K562 (cell line): ENCODE measurements around the gene DCAF16. TPM values are rescaled to one million over a fixed set of nuclear protein-coding genes. Genes with fewer than 3 reads are reported as not detected.
"Not testable (repeated sequence)": the region's sequence is repeated elsewhere in the genome, so short reads cannot be mapped to it uniquely, and the experiment has no call there.

Source experiments
- ATAC-seq: fragments of 200-7000 bp; cut with Tn5 transposase; 3 replicates; pipeline ENCODE4 v1.9.1; 2020; ENCODE audit warnings: moderate library complexity
- BruUV-seq: library from RNA; stranded (reverse); fragments of 400-500 nt; replicated peaks from 2 replicates; lab custom pipeline; 2021; lab: Mats Ljungman, UMichigan
- CTCF ChIA-PET: fragments of 300-600 bp; formaldehyde crosslinking; extraction: SDS; loops from one replicate; lab custom pipeline; 2021; ENCODE audit warnings: low intra/inter-chr PET ratio; lab: Yijun Ruan, JAX
- POLR2A ChIA-PET: fragments of 300-600, 350-650 bp; sonication (Branson Sonifier 250); formaldehyde crosslinking; extraction: SDS; loops from one replicate; lab custom pipeline; 2021; ENCODE audit warnings: antibody characterized with exemption, inconsistent platforms; lab: Yijun Ruan, JAX
- DNase-seq, 4 experiments: peaks; one replicate each; pipeline versions ENCODE4 v3.0.0 to v3.0.0-alpha.2; 2011 to 2018; ENCODE audit warnings: low spot score in 3 of 4, mixed read lengths in 3 of 4; ENCODE audit errors: extremely low read depth in 1 of 4
- FAIRE-seq: peaks from 2 replicates; lab custom pipeline; 2011; peaks lifted over from hg19 to GRCh38; lab: Jason Lieb, UNC
- H2AFZ ChIP-seq: 2 replicates; pipeline ENCODE4 v1.6.0; 2011; ENCODE audit warnings: low read depth, low read length, control low read depth, inconsistent platforms
- H3K27ac ChIP-seq: fragments of 200-600 bp; 3 replicates; pipeline ENCODE4 v1.8.0; 2011; ENCODE audit warnings: low read depth, mild to moderate bottlenecking, control low read depth, inconsistent platforms, low read length, moderate library complexity, mixed read lengths; ENCODE audit errors: extremely low read depth
- H3K27me3 ChIP-seq, 2 experiments: fragments of 300-600 bp in 1 of 2; 2 replicates in 1 of 2; 3 replicates in 1 of 2; pipeline versions ENCODE4 v1.6.0 to v1.8.0; 2011; ENCODE audit warnings: inconsistent platforms in 2 of 2, low read length in 2 of 2, mild to moderate bottlenecking in 1 of 2, mixed read lengths in 1 of 2, moderate library complexity in 1 of 2; ENCODE audit not compliant: control insufficient read depth in 2 of 2, insufficient read depth in 2 of 2
- H3K36me3 ChIP-seq: fragments of 300-600 bp; 3 replicates; pipeline ENCODE4 v1.8.0; 2011; ENCODE audit warnings: mild to moderate bottlenecking, low read length, inconsistent platforms; ENCODE audit not compliant: control insufficient read depth, insufficient read depth
- H3K4me1 ChIP-seq, 2 experiments: fragments of 200-600 bp in 1 of 2; replicated peaks in 1 of 2; 2 replicates in 1 of 2; 3 replicates in 1 of 2; pipeline versions ENCODE4 v1.5.1 to v1.8.0; 2011; ENCODE audit warnings: inconsistent platforms in 2 of 2, low read length in 2 of 2, mild to moderate bottlenecking in 1 of 2, mixed read lengths in 1 of 2, moderate library complexity in 1 of 2; ENCODE audit not compliant: control insufficient read depth in 2 of 2, insufficient read depth in 2 of 2
- H3K4me2 ChIP-seq: 2 replicates; pipeline ENCODE4 v1.6.1; 2011; ENCODE audit warnings: low read length, control low read depth, inconsistent platforms, mixed read lengths; ENCODE audit not compliant: insufficient read depth
- H3K4me3 ChIP-seq: fragments of 200-600 bp; sonication (generic), shearing (Covaris generic); 2 replicates; pipeline ENCODE4 v1.5.1; 2016; ENCODE audit warnings: control low read depth, inconsistent platforms
- H3K79me2 ChIP-seq: fragments of 200-600 bp; 3 replicates; pipeline ENCODE4 v1.8.0; 2011; ENCODE audit warnings: low read length, inconsistent platforms; ENCODE audit not compliant: control insufficient read depth, insufficient read depth
- H3K9ac ChIP-seq, 2 experiments: 2 replicates each; pipeline versions ENCODE4 v1.6.0 to v1.6.1; 2011; ENCODE audit warnings: low read depth in 2 of 2, low read length in 2 of 2, control low read depth in 1 of 2, inconsistent platforms in 1 of 2, mild to moderate bottlenecking in 1 of 2, mixed read lengths in 1 of 2; ENCODE audit not compliant: insufficient read depth in 1 of 2
- H3K9me1 ChIP-seq: one replicate; pipeline ENCODE4 v1.6.0; 2011; ENCODE audit warnings: inconsistent platforms, mild to moderate bottlenecking, low read length, moderate library complexity; ENCODE audit not compliant: control insufficient read depth, insufficient read depth
- H3K9me3 ChIP-seq: replicated peaks from 2 replicates; pipeline ENCODE4 v1.5.1; 2011; ENCODE audit warnings: low read depth, low read length, inconsistent platforms; ENCODE audit not compliant: control insufficient read depth, insufficient read depth
- H4K20me1 ChIP-seq: replicated peaks from 2 replicates; pipeline ENCODE4 v1.6.1; 2011; ENCODE audit warnings: low read length, inconsistent platforms, mixed read lengths; ENCODE audit not compliant: control insufficient read depth, insufficient read depth
- SUPT5H ChIP-seq: fragments of 450-650 bp; IDR thresholded peaks from 2 replicates; pipeline ENCODE4 v1.6.1; 2016
- WGBS: fragments of 100-300 bp; shearing (Covaris generic); methylation state at CpG from one replicate; pipeline ENCODE4 v1.1.6; 2016; ENCODE audit warnings: low coverage, mixed read lengths; ENCODE audit not compliant: insufficient coverage; ENCODE audit errors: missing lambda C conversion rate; 5-methylcytosine and 5-hydroxymethylcytosine counted together
- in situ Hi-C: fragments of 300-500 bp; cut with MboI; formaldehyde crosslinking; loops from 4 replicates; pipeline ENCODE4 v1.15.0; 2018; ENCODE audit warnings: inconsistent platforms, mixed read lengths
- intact Hi-C: fragments of 100-400 bp; cut with micrococcal nuclease; formaldehyde crosslinking; loops from 2 replicates; pipeline ENCODE4 v1.14.2; 2022
- polyA plus RNA-seq, 8 experiments: library from polyadenylated mRNA; depleted of rRNA in 4 of 8; stranded (reverse) in 5 of 8; unstranded in 3 of 8; fragments of >200 nt; fragmentation: Nextera tagmentation in 2 of 8; fragmentation: Illumina TruSeq in 1 of 8; extraction: Ambion mirVana in 2 of 8; extraction: Trizol in 1 of 8; gene quantifications; 2 replicates each; pipeline versions ENCODE4 v1.2.1 to v1.2.3, GENCODE V29; 2011 to 2014; ENCODE audit warnings: inconsistent platforms in 1 of 8, missing spikeins in 1 of 8
- total RNA-seq, 7 experiments: library from RNA; depleted of rRNA in 6 of 7; stranded (reverse); fragments of >200 nt in 6 of 7; fragmentation: Illumina TruSeq in 2 of 7; extraction: Trizol in 2 of 7; gene quantifications; 2 replicates each; pipeline versions ENCODE4 v1.2.1 to v1.2.3, GENCODE V29; 2011 to 2021; ENCODE audit warnings: low replicate concordance in 1 of 7
- TF ChIP-seq, protein P1 (sequence below), 2 experiments: fragments of 450-650 bp; IDR thresholded peaks; 2 replicates each; pipeline ENCODE4 v1.6.1; 2018; ENCODE audit warnings: mild to moderate bottlenecking in 2 of 2, low read depth in 1 of 2; ENCODE audit not compliant: partially characterized antibody in 2 of 2

DCAF16 gene
- total and polyA plus RNA-seq, 9 of the 15 experiments (the other 6 are each of a cell fraction or from before 2014, with no cell fraction given) = 20.5 to 82.8 (median 67.8) TPM

DNA sequence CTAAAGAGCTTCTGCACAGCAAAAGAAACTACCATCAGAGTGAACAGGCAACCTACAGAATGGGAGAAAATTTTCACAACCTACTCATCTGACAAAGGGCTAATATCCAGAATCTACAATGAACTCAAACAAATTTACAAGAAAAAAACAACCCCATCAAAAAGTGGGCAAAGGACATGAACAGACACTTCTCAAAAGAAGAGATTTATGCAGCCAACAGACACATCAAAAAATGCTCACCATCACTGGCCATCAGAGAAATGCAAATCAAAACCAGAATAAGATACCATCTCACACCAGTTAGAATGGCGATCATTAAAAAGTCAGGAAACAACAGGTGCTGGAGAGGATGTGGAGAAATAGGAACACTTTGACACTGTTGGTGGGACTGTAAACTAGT is 39.7 kb upstream of the DCAF16 start:
- H4K20me1 ChIP-seq, H3K9me3 ChIP-seq, CTCF ChIA-PET, H3K9me1 ChIP-seq, H3K27ac ChIP-seq, POLR2A ChIA-PET, in situ Hi-C loops, H2AFZ ChIP-seq, H3K9ac ChIP-seq, H3K27me3 ChIP-seq, H3K4me2 ChIP-seq, H3K4me1 ChIP-seq, FAIRE-seq, BruUV-seq, DNase-seq, H3K79me2 ChIP-seq, H3K4me3 ChIP-seq, intact Hi-C loops, ATAC-seq: not testable (repeated sequence)
- TF ChIP-seq SUPT5H = peak; percentile 33; the same call in 1 of the 2 replicates
- TF ChIP-seq, protein P1, sequence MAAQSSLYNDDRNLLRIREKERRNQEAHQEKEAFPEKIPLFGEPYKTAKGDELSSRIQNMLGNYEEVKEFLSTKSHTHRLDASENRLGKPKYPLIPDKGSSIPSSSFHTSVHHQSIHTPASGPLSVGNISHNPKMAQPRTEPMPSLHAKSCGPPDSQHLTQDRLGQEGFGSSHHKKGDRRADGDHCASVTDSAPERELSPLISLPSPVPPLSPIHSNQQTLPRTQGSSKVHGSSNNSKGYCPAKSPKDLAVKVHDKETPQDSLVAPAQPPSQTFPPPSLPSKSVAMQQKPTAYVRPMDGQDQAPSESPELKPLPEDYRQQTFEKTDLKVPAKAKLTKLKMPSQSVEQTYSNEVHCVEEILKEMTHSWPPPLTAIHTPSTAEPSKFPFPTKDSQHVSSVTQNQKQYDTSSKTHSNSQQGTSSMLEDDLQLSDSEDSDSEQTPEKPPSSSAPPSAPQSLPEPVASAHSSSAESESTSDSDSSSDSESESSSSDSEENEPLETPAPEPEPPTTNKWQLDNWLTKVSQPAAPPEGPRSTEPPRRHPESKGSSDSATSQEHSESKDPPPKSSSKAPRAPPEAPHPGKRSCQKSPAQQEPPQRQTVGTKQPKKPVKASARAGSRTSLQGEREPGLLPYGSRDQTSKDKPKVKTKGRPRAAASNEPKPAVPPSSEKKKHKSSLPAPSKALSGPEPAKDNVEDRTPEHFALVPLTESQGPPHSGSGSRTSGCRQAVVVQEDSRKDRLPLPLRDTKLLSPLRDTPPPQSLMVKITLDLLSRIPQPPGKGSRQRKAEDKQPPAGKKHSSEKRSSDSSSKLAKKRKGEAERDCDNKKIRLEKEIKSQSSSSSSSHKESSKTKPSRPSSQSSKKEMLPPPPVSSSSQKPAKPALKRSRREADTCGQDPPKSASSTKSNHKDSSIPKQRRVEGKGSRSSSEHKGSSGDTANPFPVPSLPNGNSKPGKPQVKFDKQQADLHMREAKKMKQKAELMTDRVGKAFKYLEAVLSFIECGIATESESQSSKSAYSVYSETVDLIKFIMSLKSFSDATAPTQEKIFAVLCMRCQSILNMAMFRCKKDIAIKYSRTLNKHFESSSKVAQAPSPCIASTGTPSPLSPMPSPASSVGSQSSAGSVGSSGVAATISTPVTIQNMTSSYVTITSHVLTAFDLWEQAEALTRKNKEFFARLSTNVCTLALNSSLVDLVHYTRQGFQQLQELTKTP (IDR thresholded peaks at IDR 0.05; ENCODE audit: low read depth in 1 of 2, partially characterized antibody in 2 of 2) = peak in 1 of 2 experiments; percentile 92
- H3K36me3 ChIP-seq = peaks cover 18% of the 10 kb centered on the region; the same call in 1 of the 3 replicates
- WGBS = 80% methylated on average over 1 of the region's 1 CpG
